ENCODE data around the gene RNF224.

GRCh38 chr9:137241490-137242268 is 14.4 kb downstream of the RNF224 start:
- no peak for TF ChIP-seq CTCF (conservative IDR thresholded peaks at IDR 0.05; ENCODE audit: low read depth, low read length)
- no peak for TF ChIP-seq EZH2 (IDR thresholded peaks at IDR 0.05; ENCODE audit: low read length, unreplicated experiment)

All from PC-3 (cell line).